Uterus (tissue), 2 donors: ENCODE measurements around the gene LTBP1.

Experiments used
- CTCF ChIP-seq, 4 experiments: fragments of 200-600 bp in 2 of 4; fragments of 450-650 bp in 2 of 4; sonication (generic) in 2 of 4; IDR thresholded peaks; one replicate each; pipeline ENCODE4 v1.5.1; 2016 to 2019; ENCODE audit warnings: antibody characterized with exemption in 4 of 4, mild to moderate bottlenecking in 2 of 4, moderate library complexity in 1 of 4
- POLR2A ChIP-seq, 2 donors: fragments of 450-650 bp; IDR thresholded peaks; one replicate each; pipeline ENCODE4 v1.6.1; 2016; ENCODE audit warnings: antibody characterized with exemption in 2 of 2, mild to moderate bottlenecking in 1 of 2, moderate library complexity in 1 of 2

DNA sequence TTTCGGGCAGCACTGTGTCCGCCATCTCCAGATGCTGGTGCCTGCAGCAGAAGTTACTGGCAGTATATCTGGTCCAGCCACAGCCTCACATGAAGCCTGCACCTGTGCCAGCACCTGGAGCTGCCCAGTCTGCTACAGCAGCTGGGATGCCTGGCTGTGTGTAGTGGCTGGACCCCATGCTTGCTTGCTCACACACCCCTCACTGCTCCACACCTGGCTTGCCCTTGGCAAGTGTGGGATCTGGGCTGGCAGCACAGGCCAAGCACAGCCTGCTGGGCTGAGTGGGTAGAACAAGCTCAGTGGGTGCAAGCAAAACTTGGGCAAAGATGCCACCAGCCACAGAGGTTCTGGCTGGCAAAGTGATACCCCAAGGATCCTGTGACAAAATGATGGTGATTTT is 320.3 kb downstream of the LTBP1 start:
- no peak for TF ChIP-seq CTCF (IDR thresholded peaks at IDR 0.05)
- no peak for TF ChIP-seq POLR2A (IDR thresholded peaks at IDR 0.05)
